PC-9 (cell line): ENCODE measurements around the gene PNPLA7. TPM values are rescaled to one million over a fixed set of nuclear protein-coding genes. Genes with fewer than 3 reads are reported as not detected.

Experiments
- BruUV-seq: library from RNA; stranded (reverse); fragments of 400-500 nt; replicated peaks from 2 replicates; lab custom pipeline; 2021; lab: Mats Ljungman, UMichigan
- CTCF ChIA-PET: fragments of 300-600 bp; sonication (Branson Sonifier 250); formaldehyde crosslinking; loops from one replicate; lab custom pipeline; 2022; ENCODE audit warnings: antibody characterized with exemption; lab: Charles Lee
- POLR2A ChIA-PET: fragments of 300-600 bp; sonication (Branson Sonifier 250); formaldehyde crosslinking; loops from one replicate; lab custom pipeline; 2022; ENCODE audit warnings: antibody characterized with exemption; ENCODE audit not compliant: unreplicated experiment; lab: Charles Lee
- DNase-seq, 2 experiments: peaks; one replicate each; pipeline versions ENCODE4 v3.0.0 to v3.0.0-alpha.2; 2015 to 2022; ENCODE audit warnings: mixed read lengths in 1 of 2
- H2AFZ ChIP-seq: fragments of 200-600 bp; sonication (generic); 2 replicates; pipeline ENCODE4 v1.8.1; 2017; ENCODE audit warnings: antibody characterized with exemption
- H3F3A ChIP-seq: fragments of 200-600 bp; sonication (generic); 2 replicates; pipeline ENCODE4 v1.8.1; 2017; ENCODE audit warnings: antibody characterized with exemption, mild to moderate bottlenecking, low read depth; ENCODE audit not compliant: insufficient read depth
- H3K27ac ChIP-seq: fragments of 200-600 bp; sonication (generic); 2 replicates; pipeline ENCODE4 v1.6.1; 2016; ENCODE audit warnings: mixed run types
- H3K27me3 ChIP-seq: fragments of 200-600 bp; sonication (generic); 2 replicates; pipeline ENCODE4 v1.6.1; 2016; ENCODE audit warnings: low read depth, mixed run types; ENCODE audit not compliant: insufficient read depth
- H3K36me3 ChIP-seq: fragments of 200-600 bp; sonication (generic); 2 replicates; pipeline ENCODE4 v1.6.1; 2016; ENCODE audit warnings: low read depth, mixed run types
- H3K4me1 ChIP-seq: fragments of 200-600 bp; sonication (generic); replicated peaks from 2 replicates; pipeline ENCODE4 v1.6.1; 2016; ENCODE audit warnings: mixed run types; ENCODE audit not compliant: insufficient read depth
- H3K4me2 ChIP-seq: fragments of 200-600 bp; sonication (generic); 2 replicates; pipeline ENCODE4 v1.6.1; 2017; ENCODE audit warnings: mixed run types
- H3K4me3 ChIP-seq: fragments of 200-600 bp; sonication (generic); 2 replicates; pipeline ENCODE4 v1.6.1; 2016; ENCODE audit warnings: mixed run types
- H3K79me2 ChIP-seq: fragments of 200-600 bp; sonication (generic); 2 replicates; pipeline ENCODE4 v1.6.1; 2017; ENCODE audit warnings: low read depth, mixed run types
- H3K9me2 ChIP-seq: fragments of 200-600 bp; sonication (generic); 2 replicates; pipeline ENCODE4 v1.8.1; 2017; ENCODE audit warnings: mild to moderate bottlenecking; ENCODE audit not compliant: insufficient read depth
- H3K9me3 ChIP-seq: fragments of 200-600 bp; sonication (generic); 2 replicates; pipeline ENCODE4 v1.8.1; 2016; ENCODE audit warnings: low read depth; ENCODE audit not compliant: insufficient read depth
- H4K20me1 ChIP-seq: fragments of 200-600 bp; sonication (generic); 2 replicates; pipeline ENCODE4 v1.8.1; 2017; ENCODE audit not compliant: insufficient read depth
- EZH2 ChIP-seq: fragments of 200-600 bp; sonication (generic); IDR thresholded peaks from 2 replicates; pipeline ENCODE4 v1.8.0; 2017; ENCODE audit warnings: antibody characterized with exemption, low read depth
- intact Hi-C: fragments of 100-400 bp; cut with micrococcal nuclease; formaldehyde crosslinking; loops from one replicate; pipeline ENCODE4 v1.10.0; 2022; ENCODE audit not compliant: unreplicated experiment
- total RNA-seq: library from RNA; stranded (reverse); gene quantifications from 2 replicates; pipeline ENCODE4 v1.2.3, GENCODE V29; 2021
- TF ChIP-seq, protein P1 (sequence below): fragments of 200-600 bp; sonication (generic); conservative IDR thresholded peaks from 2 replicates; pipeline ENCODE4 v1.6.1; 2017; ENCODE audit warnings: mixed run types, antibody characterized with exemption, mild to moderate bottlenecking, moderate library complexity

Gene PNPLA7
- total RNA-seq, 1 experiment from 2014 or later, result 1.9 TPM

- TF ChIP-seq, protein P1, sequence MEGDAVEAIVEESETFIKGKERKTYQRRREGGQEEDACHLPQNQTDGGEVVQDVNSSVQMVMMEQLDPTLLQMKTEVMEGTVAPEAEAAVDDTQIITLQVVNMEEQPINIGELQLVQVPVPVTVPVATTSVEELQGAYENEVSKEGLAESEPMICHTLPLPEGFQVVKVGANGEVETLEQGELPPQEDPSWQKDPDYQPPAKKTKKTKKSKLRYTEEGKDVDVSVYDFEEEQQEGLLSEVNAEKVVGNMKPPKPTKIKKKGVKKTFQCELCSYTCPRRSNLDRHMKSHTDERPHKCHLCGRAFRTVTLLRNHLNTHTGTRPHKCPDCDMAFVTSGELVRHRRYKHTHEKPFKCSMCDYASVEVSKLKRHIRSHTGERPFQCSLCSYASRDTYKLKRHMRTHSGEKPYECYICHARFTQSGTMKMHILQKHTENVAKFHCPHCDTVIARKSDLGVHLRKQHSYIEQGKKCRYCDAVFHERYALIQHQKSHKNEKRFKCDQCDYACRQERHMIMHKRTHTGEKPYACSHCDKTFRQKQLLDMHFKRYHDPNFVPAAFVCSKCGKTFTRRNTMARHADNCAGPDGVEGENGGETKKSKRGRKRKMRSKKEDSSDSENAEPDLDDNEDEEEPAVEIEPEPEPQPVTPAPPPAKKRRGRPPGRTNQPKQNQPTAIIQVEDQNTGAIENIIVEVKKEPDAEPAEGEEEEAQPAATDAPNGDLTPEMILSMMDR, result no peak
- TF ChIP-seq EZH2, result no peak
- DNase-seq, result no peak
- H4K20me1 ChIP-seq, result 0 out of 2 replicates have a peak, but pooled peaks cover 3% of the 10 kb centered on the region
- no peak overlapping the region for H2AFZ ChIP-seq
- no peaks in the 10 kb centered on the region for H3K9me3 ChIP-seq
- 0 out of 2 replicates have a peak overlapping the region, but pooled peaks have one; percentile 24 for H3K4me3 ChIP-seq
- intact Hi-C loops, result no loop called here
- POLR2A ChIA-PET, result interaction anchor here (0.6 to 0.7 kb wide), 4 partner anchors 12 to 1018 kb away, joined by 3 to 14 read pairs (median 7); no protein-coding TSS in a partner anchor
- H3K9me2 ChIP-seq, result no peaks in the 10 kb centered on the region
- no peaks in the 10 kb centered on the region for H3K79me2 ChIP-seq
- H3K4me1 ChIP-seq, result peaks cover 19% of the 10 kb centered on the region
- CTCF ChIA-PET, result interaction anchor here (0.6 to 1.2 kb wide), 5 partner anchors 19 to 164 kb away, joined by 3 to 17 read pairs (median 6); partner anchors contain the start of genes EXD3, NOXA1, NRARP and TOR4A
- H3K27me3 ChIP-seq, result no peaks in the 10 kb centered on the region
- no TSS peak for BruUV-seq
- H3K27ac ChIP-seq, result no peak overlapping the region
- H3F3A ChIP-seq, result peaks cover 28% of the 10 kb centered on the region
- H3K4me2 ChIP-seq, result peak overlapping the region; percentile 51
- no peaks in the 10 kb centered on the region for H3K36me3 ChIP-seq
Measured at GRCh38 chr9:137441935-137442321, 108.3 kb downstream of the PNPLA7 start.

- TF ChIP-seq EZH2, result no peak
- TF ChIP-seq, protein P1, result no peak
- peak within 1 kb of the TSS; percentile 85 for H3K4me2 ChIP-seq
- peak; percentile 73 to 91 for DNase-seq
- H3K4me1 ChIP-seq, result peaks cover 25% of the 10 kb centered on the region
- peaks cover 24% of the 10 kb centered on the region for H3F3A ChIP-seq
- POLR2A ChIA-PET, result interaction anchor here (0.6 to 0.7 kb wide), 5 partner anchors 12 to 1018 kb away, joined by 3 to 14 read pairs (median 5); no protein-coding TSS in a partner anchor
- no peaks in the 10 kb centered on the region for H3K27me3 ChIP-seq
- BruUV-seq, result no TSS peak
- no peaks in the 10 kb centered on the region for H3K79me2 ChIP-seq
- 0 out of 2 replicates have a peak, but pooled peaks cover 3% of the 10 kb centered on the region for H4K20me1 ChIP-seq
- intact Hi-C loops, result no loop called here
- H3K9me3 ChIP-seq, result no peaks in the 10 kb centered on the region
- H3K27ac ChIP-seq, result no peak within 1 kb of the TSS
- H3K9me2 ChIP-seq, result no peaks in the 10 kb centered on the region
- CTCF ChIA-PET, result interaction anchor here (0.6 to 1.2 kb wide), 4 partner anchors 18 to 164 kb away, joined by 5 to 17 read pairs (median 8); partner anchors contain the start of genes EXD3, NOXA1, NRARP and TOR4A
- peak within 1 kb of the TSS; percentile 58; the same call in 1 of the 2 replicates for H2AFZ ChIP-seq
- peak within 1 kb of the TSS; percentile 63 for H3K4me3 ChIP-seq
- H3K36me3 ChIP-seq, result no peaks in the 10 kb centered on the region
Measured at GRCh38 chr9:137441289-137441934, 108.8 kb downstream of the PNPLA7 start, which contains the start of gene ENTPD8. Gene ENTPD8, minus strand, starts transcription at chr9:137441357. Its CDS starts 3,072 bp downstream, at chr9:137438285.

- BruUV-seq, result no TSS peak
- ChIA-PET CTCF (no interaction called here), POLR2A (interaction anchor here (0.7 kb wide), 1 partner anchor 183 kb away, joined by 3 read pairs; no protein-coding TSS in a partner anchor)
- no peaks in the 10 kb centered on the region for H3K36me3 ChIP-seq
- no peak overlapping the region for H3K27ac ChIP-seq
- H4K20me1 ChIP-seq, result 0 out of 2 replicates have a peak, but pooled peaks cover 3% of the 10 kb centered on the region
- no peak overlapping the region for H3K4me3 ChIP-seq
- intact Hi-C loops, result loop anchor here (10.0 kb wide), 1 partner anchor 176 kb away; the partner anchor contains the start of gene EHMT1
- peaks cover 18% of the 10 kb centered on the region; the same call in 1 of the 2 replicates for H3F3A ChIP-seq
- no peaks in the 10 kb centered on the region for H3K27me3 ChIP-seq
- H3K4me1 ChIP-seq, result peaks cover 22% of the 10 kb centered on the region
- DNase-seq, result no peak
- no peak overlapping the region for H2AFZ ChIP-seq
- TF ChIP-seq, protein P1, result no peak
- TF ChIP-seq EZH2, result no peak
- H3K9me2 ChIP-seq, result no peaks in the 10 kb centered on the region
- no peak overlapping the region for H3K4me2 ChIP-seq
- H3K9me3 ChIP-seq, result no peaks in the 10 kb centered on the region
- no peaks in the 10 kb centered on the region for H3K79me2 ChIP-seq
Measured at GRCh38 chr9:137439158-137439714, 111.0 kb downstream of the PNPLA7 start.
